OCI-LY1 (cell line): ENCODE measurements around the gene UBR2.

Experiments
- EZH2 ChIP-seq: fragments of 200-600 bp; sonication (generic), shearing (Covaris generic); IDR thresholded peaks from 2 replicates; pipeline ENCODE4 v1.8.0; 2017; ENCODE audit warnings: borderline replicate concordance, mixed run types, mild to moderate bottlenecking, antibody characterized with exemption, low read length, moderate library complexity, mixed read lengths
- TF ChIP-seq, protein P1 (sequence below): fragments of 200-600 bp; sonication (generic), shearing (Covaris generic); IDR thresholded peaks from 2 replicates; pipeline ENCODE4 v1.5.1; 2017; ENCODE audit warnings: mild to moderate bottlenecking, antibody characterized with exemption, low read length, moderate library complexity, mixed read lengths

DNA sequence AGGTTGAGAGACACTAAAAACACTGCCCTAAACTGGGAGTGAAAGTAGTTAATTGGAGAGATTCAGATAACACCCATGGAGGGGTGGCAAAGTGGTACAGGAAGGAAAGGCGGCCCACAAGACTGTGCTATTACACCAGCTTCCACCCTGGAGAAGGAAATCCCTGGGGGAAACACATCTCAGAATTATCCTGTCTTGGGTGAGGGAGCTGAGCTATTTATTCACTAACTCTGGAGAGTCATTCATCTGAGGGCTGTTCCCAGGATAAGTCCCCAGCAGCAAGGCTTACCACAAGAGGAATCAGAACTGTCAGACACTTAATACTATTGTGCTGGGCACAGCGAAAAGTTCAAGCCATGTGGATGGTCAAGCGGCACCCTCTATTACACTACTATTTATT is 172.1 kb downstream of the UBR2 start:
- TF ChIP-seq EZH2 = no peak
- TF ChIP-seq, protein P1, sequence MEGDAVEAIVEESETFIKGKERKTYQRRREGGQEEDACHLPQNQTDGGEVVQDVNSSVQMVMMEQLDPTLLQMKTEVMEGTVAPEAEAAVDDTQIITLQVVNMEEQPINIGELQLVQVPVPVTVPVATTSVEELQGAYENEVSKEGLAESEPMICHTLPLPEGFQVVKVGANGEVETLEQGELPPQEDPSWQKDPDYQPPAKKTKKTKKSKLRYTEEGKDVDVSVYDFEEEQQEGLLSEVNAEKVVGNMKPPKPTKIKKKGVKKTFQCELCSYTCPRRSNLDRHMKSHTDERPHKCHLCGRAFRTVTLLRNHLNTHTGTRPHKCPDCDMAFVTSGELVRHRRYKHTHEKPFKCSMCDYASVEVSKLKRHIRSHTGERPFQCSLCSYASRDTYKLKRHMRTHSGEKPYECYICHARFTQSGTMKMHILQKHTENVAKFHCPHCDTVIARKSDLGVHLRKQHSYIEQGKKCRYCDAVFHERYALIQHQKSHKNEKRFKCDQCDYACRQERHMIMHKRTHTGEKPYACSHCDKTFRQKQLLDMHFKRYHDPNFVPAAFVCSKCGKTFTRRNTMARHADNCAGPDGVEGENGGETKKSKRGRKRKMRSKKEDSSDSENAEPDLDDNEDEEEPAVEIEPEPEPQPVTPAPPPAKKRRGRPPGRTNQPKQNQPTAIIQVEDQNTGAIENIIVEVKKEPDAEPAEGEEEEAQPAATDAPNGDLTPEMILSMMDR = no peak
